Thyroid gland (tissue), 4 donors: ENCODE measurements around the gene VPS50. TPM values are rescaled to one million over a fixed set of nuclear protein-coding genes. Genes with fewer than 3 reads are reported as not detected.
"Not testable (repeated sequence)": the region's sequence is repeated elsewhere in the genome, so short reads cannot be mapped to it uniquely, and the experiment has no call there.

Experiments used
- DNase-seq, 2 donors: peaks; one replicate each; pipeline ENCODE4 v3.0.0-alpha.2; 2019
- H3K27ac ChIP-seq, 3 donors: fragments of 200-600 bp; sonication (generic); 1 replicate in 2 of 3; 2 replicates in 1 of 3; pipeline ENCODE4 v1.5.1; 2016 to 2019; ENCODE audit warnings: mild to moderate bottlenecking in 1 of 3, moderate library complexity in 1 of 3
- H3K27me3 ChIP-seq: fragments of 200-600 bp; sonication (generic); one replicate; pipeline ENCODE4 v1.5.1; 2019
- H3K36me3 ChIP-seq, 2 donors: fragments of 200-600 bp; sonication (generic); one replicate each; pipeline ENCODE4 v1.5.1; 2016 to 2019
- H3K4me1 ChIP-seq, 2 donors: fragments of 200-600 bp; sonication (generic); one replicate each; pipeline ENCODE4 v1.5.1; 2017 to 2019
- H3K4me3 ChIP-seq, 3 donors: fragments of 200-600 bp; sonication (generic); replicated peaks in 1 of 3; 1 replicate in 2 of 3; 2 replicates in 1 of 3; pipeline ENCODE4 v1.5.1; 2016; ENCODE audit warnings: mild to moderate bottlenecking in 1 of 3
- H3K9me3 ChIP-seq: fragments of 200-600 bp; sonication (generic); one replicate; pipeline ENCODE4 v1.5.1; 2017
- POLR2A ChIP-seq, 2 donors: fragments of 450-650 bp; IDR thresholded peaks; one replicate each; pipeline ENCODE4 v1.6.1; 2017; ENCODE audit warnings: antibody characterized with exemption in 2 of 2, mild to moderate bottlenecking in 2 of 2, moderate library complexity in 1 of 2
- WGBS, 2 donors: methylation state at CpG; one replicate each; pipeline ENCODE4 v1.1.5; 2017; 5-methylcytosine and 5-hydroxymethylcytosine counted together
- intact Hi-C: fragments of 100-400 bp; cut with DNase I; formaldehyde crosslinking; loops from one replicate; pipeline ENCODE4 v1.15.1; 2023
- total RNA-seq, 4 donors: library from RNA; depleted of rRNA; stranded (reverse); fragments of >200 nt; gene quantifications; one replicate each; pipeline ENCODE4 v1.2.3, GENCODE V29; 2016
- TF ChIP-seq, protein P1 (sequence below), 6 experiments: fragments of 200-600 bp in 3 of 6; fragments of 450-650 bp in 3 of 6; sonication (generic) in 3 of 6; IDR thresholded peaks; one replicate each; pipeline ENCODE4 v1.5.1; 2016 to 2019; ENCODE audit warnings: antibody characterized with exemption in 6 of 6, mild to moderate bottlenecking in 2 of 6, inconsistent platforms in 1 of 6, moderate library complexity in 1 of 6

VPS50 gene
- total RNA-seq, 4 donors from 2014 or later, result 27.4 to 41.1 (median 36.0) TPM

DNA sequence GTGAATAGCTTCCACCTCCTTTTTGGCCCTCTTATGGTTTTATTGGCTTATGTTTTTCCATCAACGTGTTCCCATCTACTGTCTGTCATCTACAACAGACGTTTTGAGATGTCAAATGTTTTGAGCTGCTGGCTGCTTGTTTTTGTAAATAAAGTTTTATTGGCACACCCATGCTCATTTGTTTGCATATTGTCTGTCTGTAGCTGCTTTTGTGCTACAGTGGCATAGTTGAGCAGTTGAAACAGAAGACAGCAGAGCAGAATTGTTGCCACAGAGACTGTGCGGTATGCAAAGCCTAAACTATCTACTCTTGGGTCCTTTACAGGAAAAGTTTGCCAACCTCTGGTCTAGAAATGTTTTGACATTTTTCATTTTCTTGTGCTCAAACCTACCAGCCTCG is 88.7 kb downstream of the VPS50 start:
- Histone ChIP-seq H3K4me3 (no peak overlapping the region), H3K4me1 (no peaks in the 10 kb centered on the region), H3K9me3 (no peaks in the 10 kb centered on the region), H3K36me3 (peaks cover 6 to 10% of the 10 kb centered on the region in 2 donors), H3K27me3 (no peaks in the 10 kb centered on the region), H3K27ac (no peak overlapping the region)
- TF ChIP-seq, protein P1, sequence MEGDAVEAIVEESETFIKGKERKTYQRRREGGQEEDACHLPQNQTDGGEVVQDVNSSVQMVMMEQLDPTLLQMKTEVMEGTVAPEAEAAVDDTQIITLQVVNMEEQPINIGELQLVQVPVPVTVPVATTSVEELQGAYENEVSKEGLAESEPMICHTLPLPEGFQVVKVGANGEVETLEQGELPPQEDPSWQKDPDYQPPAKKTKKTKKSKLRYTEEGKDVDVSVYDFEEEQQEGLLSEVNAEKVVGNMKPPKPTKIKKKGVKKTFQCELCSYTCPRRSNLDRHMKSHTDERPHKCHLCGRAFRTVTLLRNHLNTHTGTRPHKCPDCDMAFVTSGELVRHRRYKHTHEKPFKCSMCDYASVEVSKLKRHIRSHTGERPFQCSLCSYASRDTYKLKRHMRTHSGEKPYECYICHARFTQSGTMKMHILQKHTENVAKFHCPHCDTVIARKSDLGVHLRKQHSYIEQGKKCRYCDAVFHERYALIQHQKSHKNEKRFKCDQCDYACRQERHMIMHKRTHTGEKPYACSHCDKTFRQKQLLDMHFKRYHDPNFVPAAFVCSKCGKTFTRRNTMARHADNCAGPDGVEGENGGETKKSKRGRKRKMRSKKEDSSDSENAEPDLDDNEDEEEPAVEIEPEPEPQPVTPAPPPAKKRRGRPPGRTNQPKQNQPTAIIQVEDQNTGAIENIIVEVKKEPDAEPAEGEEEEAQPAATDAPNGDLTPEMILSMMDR (IDR thresholded peaks at IDR 0.05), result no peak
- no peak for TF ChIP-seq POLR2A (IDR thresholded peaks at IDR 0.05)
- intact Hi-C loops, result no loop called here
- no peak for DNase-seq
- WGBS, 2 donors, result 96 to 98% methylated on average over 4 of the region's 4 CpGs

DNA sequence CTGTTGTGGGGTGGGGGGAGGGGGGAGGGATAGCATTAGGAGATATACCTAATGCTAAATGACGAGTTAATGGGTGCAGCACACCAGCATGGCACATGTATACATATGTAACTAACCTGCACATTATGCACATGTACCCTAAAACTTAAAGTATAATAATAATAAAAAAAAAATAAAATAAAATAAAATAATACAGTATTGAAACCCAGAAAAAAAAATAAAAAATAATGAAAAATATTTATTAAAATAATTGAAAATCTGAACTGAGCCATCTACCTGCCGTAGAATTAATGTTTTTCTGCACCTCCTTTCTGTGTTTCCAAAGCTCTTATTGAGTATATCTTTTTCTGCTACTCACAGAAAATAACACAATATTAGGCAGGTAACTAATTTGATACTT is 94.1 kb downstream of the VPS50 start:
- DNase-seq, H3K27me3 ChIP-seq, H3K4me1 ChIP-seq, H3K27ac ChIP-seq, H3K4me3 ChIP-seq, intact Hi-C loops, H3K36me3 ChIP-seq, H3K9me3 ChIP-seq: not testable (repeated sequence)
- 99% methylated on average over 2 of the region's 2 CpGs for whole genome bisulfite sequencing, 2 donors

DNA sequence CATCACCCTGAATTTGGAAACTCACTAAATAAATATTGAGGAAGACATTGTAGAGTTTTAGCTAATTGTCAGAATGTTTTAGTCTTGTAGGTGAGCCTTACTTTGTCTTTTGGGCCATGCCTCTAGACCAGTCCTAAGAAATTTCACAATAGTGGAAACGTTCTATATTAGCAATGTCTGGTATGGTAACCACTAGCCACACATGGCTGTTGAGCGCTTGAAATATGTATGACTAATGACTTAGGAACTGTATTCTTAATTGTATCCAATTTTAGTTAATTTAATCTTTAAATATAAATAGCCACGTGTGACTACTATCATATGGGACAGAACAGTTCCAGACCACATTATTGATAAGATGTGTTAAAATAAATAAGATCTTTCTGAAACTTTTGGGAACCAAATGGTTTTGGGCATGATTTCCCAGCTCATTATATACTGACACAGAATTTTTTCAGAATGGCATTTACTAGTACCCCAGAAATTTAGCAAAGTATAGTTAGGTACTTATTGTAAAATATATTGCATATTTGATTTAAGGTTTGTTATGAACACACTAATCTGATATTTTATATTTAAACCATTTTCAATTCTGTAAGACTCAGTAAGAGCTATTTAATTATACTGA is 95.0 kb downstream of the VPS50 start:
- Histone ChIP-seq H3K27ac (no peak overlapping the region), H3K4me3 (no peak overlapping the region), H3K4me1 (no peaks in the 10 kb centered on the region), H3K9me3 (no peaks in the 10 kb centered on the region), H3K27me3 (no peaks in the 10 kb centered on the region), H3K36me3 (peaks cover 0 to 3% of the 10 kb centered on the region in 2 donors)
- TF ChIP-seq, protein P1 (IDR thresholded peaks at IDR 0.05), result no peak
- no peak for TF ChIP-seq POLR2A (IDR thresholded peaks at IDR 0.05)
- no peak for DNase-seq
- 93 to 96% methylated on average over 3 of the region's 3 CpGs for WGBS, 2 donors
- intact Hi-C loops, result no loop called here

DNA sequence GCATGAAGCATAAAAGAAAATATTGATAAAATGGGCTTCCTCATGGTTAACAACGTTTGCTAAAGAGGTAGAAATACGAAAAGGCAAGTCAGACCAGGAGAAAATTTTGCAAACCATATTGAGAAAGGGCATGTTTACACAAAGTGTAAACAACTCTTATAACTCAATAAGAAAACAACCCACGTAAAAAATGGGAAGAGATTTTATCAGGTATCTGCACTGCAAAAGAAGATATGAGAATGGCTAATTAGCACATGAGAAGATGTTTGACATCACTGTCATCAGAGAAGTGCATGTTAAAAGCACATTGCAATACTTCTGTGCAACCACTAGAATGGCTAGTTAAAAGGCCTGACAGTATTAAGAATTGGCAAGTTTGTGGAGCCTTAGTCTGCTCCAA is 99.5 kb downstream of the VPS50 start:
- Histone ChIP-seq H3K4me1 (no peaks in the 10 kb centered on the region), H3K27ac (no peak overlapping the region), H3K36me3 (no peaks in the 10 kb centered on the region), H3K4me3 (no peak overlapping the region), H3K9me3 (no peaks in the 10 kb centered on the region), H3K27me3 (no peaks in the 10 kb centered on the region)
- no peak for DNase-seq
- WGBS, 2 donors, result 74 to 79% methylated on average over 3 of the region's 3 CpGs
- intact Hi-C loops, result no loop called here
- TF ChIP-seq, protein P1 (IDR thresholded peaks at IDR 0.05), result no peak

DNA sequence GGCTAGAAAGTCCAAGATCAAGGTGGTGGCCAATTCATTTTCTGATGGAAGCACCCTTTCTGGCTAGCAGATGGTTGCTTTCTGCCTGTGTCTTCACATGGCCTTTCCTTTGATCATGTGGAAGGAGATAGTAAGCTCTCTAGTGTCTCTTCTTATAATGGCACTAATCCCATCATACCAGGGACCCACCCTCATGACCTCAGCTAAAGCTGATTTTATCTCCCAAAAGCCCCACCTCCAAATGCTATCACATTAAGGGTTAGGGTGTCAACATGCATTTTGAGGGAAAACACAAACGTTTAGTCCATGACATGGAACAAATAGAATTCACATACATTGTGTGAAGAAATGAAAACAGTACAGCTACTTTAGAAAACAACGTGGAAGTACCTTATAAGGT is 100.0 kb downstream of the VPS50 start:
- Histone ChIP-seq H3K4me1 (no peaks in the 10 kb centered on the region), H3K9me3 (no peaks in the 10 kb centered on the region), H3K36me3 (no peaks in the 10 kb centered on the region), H3K4me3 (no peak overlapping the region), H3K27ac (no peak overlapping the region), H3K27me3 (no peaks in the 10 kb centered on the region)
- WGBS, 2 donors, result 89 to 90% methylated on average over 2 of the region's 2 CpGs
- DNase-seq, result no peak
- TF ChIP-seq POLR2A (IDR thresholded peaks at IDR 0.05), result no peak
- TF ChIP-seq, protein P1 (IDR thresholded peaks at IDR 0.05), result no peak
- intact Hi-C loops, result no loop called here
